H9 (cell line): ENCODE data around the gene ABCA6. TPM values are rescaled to one million over a fixed set of nuclear protein-coding genes. Genes with fewer than 3 reads are reported as not detected.
A peak's percentile ranks its signal among the peaks of the same experiment; 100 is the strongest.

ENCODE experiments used
- DNase-seq: peaks from one replicate; pipeline ENCODE4 v3.0.0-alpha.2; 2017
- H2AFZ ChIP-seq: one replicate; pipeline ENCODE4 v1.6.1; 2013; ENCODE audit warnings: mild to moderate bottlenecking, low read length, control low read depth, moderate library complexity
- H2AK5ac ChIP-seq: 2 replicates; pipeline ENCODE4 v1.6.1; 2013; ENCODE audit warnings: low read length, control low read depth, mixed read lengths; ENCODE audit not compliant: insufficient read length
- H2BK120ac ChIP-seq: one replicate; pipeline ENCODE4 v1.6.1; 2013; ENCODE audit warnings: low read depth, mild to moderate bottlenecking, low read length, control low read depth, inconsistent platforms; ENCODE audit not compliant: poor library complexity, severe bottlenecking
- H2BK12ac ChIP-seq: 2 replicates; pipeline ENCODE4 v1.6.1; 2013; ENCODE audit warnings: low read length, control low read depth, mixed read lengths, low read depth; ENCODE audit not compliant: insufficient read length
- H2BK15ac ChIP-seq: 2 replicates; pipeline ENCODE4 v1.6.1; 2013; ENCODE audit warnings: low read depth, low read length, control low read depth
- H2BK20ac ChIP-seq: one replicate; pipeline ENCODE4 v1.6.1; 2013; ENCODE audit warnings: low read depth, mild to moderate bottlenecking, low read length, control low read depth, inconsistent platforms; ENCODE audit not compliant: poor library complexity, severe bottlenecking
- H2BK5ac ChIP-seq: 2 replicates; pipeline ENCODE4 v1.6.1; 2013; ENCODE audit warnings: low read length, control low read depth, mixed read lengths; ENCODE audit not compliant: insufficient read length
- H3K14ac ChIP-seq: 2 replicates; pipeline ENCODE4 v1.6.1; 2013; ENCODE audit warnings: low read length, control low read depth; ENCODE audit not compliant: insufficient read depth
- H3K18ac ChIP-seq: 2 replicates; pipeline ENCODE4 v1.6.1; 2013; ENCODE audit warnings: low read depth, mild to moderate bottlenecking, mixed read lengths, low read length, control low read depth; ENCODE audit not compliant: insufficient read length
- H3K23ac ChIP-seq: 2 replicates; pipeline ENCODE4 v1.6.1; 2013; ENCODE audit warnings: low read length, control low read depth, mixed read lengths, low read depth; ENCODE audit not compliant: insufficient read length
- H3K23me2 ChIP-seq: 2 replicates; pipeline ENCODE4 v1.6.1; 2013; ENCODE audit warnings: low read depth, mild to moderate bottlenecking, mixed read lengths, low read length, control low read depth; ENCODE audit not compliant: insufficient read length, poor library complexity, severe bottlenecking
- H3K27ac ChIP-seq: 2 replicates; pipeline ENCODE4 v1.5.1; 2013; ENCODE audit warnings: low read length, control low read depth, mixed read lengths, low read depth; ENCODE audit not compliant: insufficient read length
- H3K27me3 ChIP-seq: 2 replicates; pipeline ENCODE4 v1.6.1; 2013; ENCODE audit warnings: low read length, control low read depth, inconsistent platforms; ENCODE audit not compliant: insufficient read depth
- H3K4ac ChIP-seq: 2 replicates; pipeline ENCODE4 v1.6.1; 2013; ENCODE audit warnings: low read depth, mild to moderate bottlenecking, control low read depth, inconsistent platforms, low read length, moderate library complexity
- H3K4me1 ChIP-seq: 2 replicates; pipeline ENCODE4 v1.6.1; 2013; ENCODE audit warnings: low read length, control low read depth, inconsistent platforms; ENCODE audit not compliant: insufficient read depth
- H3K4me2 ChIP-seq: 2 replicates; pipeline ENCODE4 v1.6.1; 2013; ENCODE audit warnings: low read length, control low read depth, mixed read lengths; ENCODE audit not compliant: insufficient read length, insufficient read depth
- H3K56ac ChIP-seq: 2 replicates; pipeline ENCODE4 v1.6.1; 2013; ENCODE audit warnings: low read depth, mild to moderate bottlenecking, mixed read lengths, low read length, control low read depth; ENCODE audit not compliant: insufficient read length
- H3K79me1 ChIP-seq: 2 replicates; pipeline ENCODE4 v1.6.1; 2013; ENCODE audit warnings: low read depth, mild to moderate bottlenecking, moderate library complexity, low read length, control low read depth, inconsistent platforms; ENCODE audit not compliant: insufficient read depth, poor library complexity, severe bottlenecking
- H3K79me2 ChIP-seq: 2 replicates; pipeline ENCODE4 v1.6.1; 2013; ENCODE audit warnings: low read length, control low read depth, inconsistent platforms; ENCODE audit not compliant: insufficient read depth
- H3K9ac ChIP-seq: 2 replicates; pipeline ENCODE4 v1.6.1; 2013; ENCODE audit warnings: low read length, control low read depth, mixed read lengths; ENCODE audit not compliant: insufficient read length; ENCODE audit errors: extremely low read depth
- H3K9me3 ChIP-seq: one replicate; pipeline ENCODE4 v1.6.1; 2013; ENCODE audit warnings: low read depth, low read length, inconsistent platforms; ENCODE audit not compliant: control insufficient read depth
- H3T11ph ChIP-seq: one replicate; pipeline ENCODE4 v1.6.1; 2013; ENCODE audit warnings: mild to moderate bottlenecking, low read length, control low read depth, inconsistent platforms
- H4K20me1 ChIP-seq: one replicate; pipeline ENCODE4 v1.6.1; 2013; ENCODE audit not compliant: control insufficient read depth, insufficient read length, insufficient read depth
- H4K5ac ChIP-seq: 2 replicates; pipeline ENCODE4 v1.6.1; 2013; ENCODE audit warnings: low read depth, mild to moderate bottlenecking, mixed read lengths, low read length, control low read depth; ENCODE audit not compliant: insufficient read length
- H4K8ac ChIP-seq: replicated peaks from 2 replicates; pipeline ENCODE4 v1.6.1; 2013; ENCODE audit warnings: low read length, control low read depth, mixed read lengths, low read depth; ENCODE audit not compliant: insufficient read length
- H4K91ac ChIP-seq: 2 replicates; pipeline ENCODE4 v1.6.1; 2013; ENCODE audit warnings: low read depth, mild to moderate bottlenecking, moderate library complexity, mixed read lengths, low read length, control low read depth; ENCODE audit not compliant: insufficient read length
- H3K27ac Mint-ChIP-seq, 3 experiments: 2 replicates in 2 of 3; 3 replicates in 1 of 3; pipeline ENCODE4 v1.8.0; 2020 to 2021; ENCODE audit warnings: mixed read lengths in 3 of 3, mild to moderate bottlenecking in 1 of 3, moderate library complexity in 1 of 3
- H3K27me3 Mint-ChIP-seq: 2 replicates; pipeline ENCODE4 v1.8.0; 2021; ENCODE audit warnings: low read depth, mild to moderate bottlenecking, moderate library complexity, mixed read lengths
- H3K36me3 Mint-ChIP-seq, 3 experiments: 2 replicates in 2 of 3; 3 replicates in 1 of 3; pipeline ENCODE4 v1.8.0; 2020 to 2021; ENCODE audit warnings: low read depth in 3 of 3, mixed read lengths in 3 of 3; ENCODE audit not compliant: insufficient read depth in 1 of 3
- H3K4me1 Mint-ChIP-seq, 2 experiments: 2 replicates each; pipeline ENCODE4 v1.8.0; 2020; ENCODE audit warnings: mixed read lengths in 2 of 2
- H3K4me3 Mint-ChIP-seq, 2 experiments: 2 replicates in 1 of 2; 3 replicates in 1 of 2; pipeline ENCODE4 v1.8.0; 2020 to 2021; ENCODE audit warnings: mild to moderate bottlenecking in 2 of 2, mixed read lengths in 2 of 2, moderate library complexity in 1 of 2
- H3K9me3 Mint-ChIP-seq, 2 experiments: 2 replicates in 1 of 2; 3 replicates in 1 of 2; pipeline ENCODE4 v1.8.0; 2020; ENCODE audit warnings: mild to moderate bottlenecking in 2 of 2, mixed read lengths in 2 of 2, moderate library complexity in 1 of 2
- WGBS: extraction: QIAGEN DNeasy Blood & Tissue Kit; methylation state at CpG from one replicate; pipeline ENCODE4 v1.1.7; 2013; ENCODE audit warnings: missing lambda C conversion rate, low lambda C conversion rate, mixed read lengths; ENCODE audit not compliant: insufficient read length; ENCODE audit errors: extremely low coverage; 5-methylcytosine and 5-hydroxymethylcytosine counted together
- total RNA-seq: library from RNA; stranded (reverse); gene quantifications from 2 replicates; pipeline ENCODE4 v1.2.1, GENCODE V29; 2021
- TF ChIP-seq, protein P1 (sequence below): fragments of 200-600 bp; sonication (generic); conservative IDR thresholded peaks from 3 replicates; pipeline ENCODE4 v1.8.0; 2021; ENCODE audit warnings: antibody characterized with exemption, mild to moderate bottlenecking

Gene ABCA6
- total RNA-seq, 1 experiment from 2014 or later, result not detected

- Mint-ChIP-seq H3K27me3 (no peaks in the 10 kb centered on the region), H3K4me1 (peaks cover 9% of the 10 kb centered on the region in 2 experiments), H3K36me3 (no peaks in the 10 kb centered on the region), H3K27ac (peak overlapping the region in 2 of 3 experiments; percentile 28 to 41; a peak in 3 of 7 replicates), H3K9me3 (no peaks in the 10 kb centered on the region; a peak in 1 of 5 replicates), H3K4me3 (no peak overlapping the region)
- Histone ChIP-seq H4K91ac (no peak overlapping the region), H3K23ac (no peak overlapping the region), H2BK15ac (no peak overlapping the region), H3K4ac (no peak overlapping the region), H4K20me1 (no peaks in the 10 kb centered on the region), H3K79me1 (no peaks in the 10 kb centered on the region), H3K27ac (no peak overlapping the region), H3T11ph (no peak overlapping the region), H2AK5ac (no peak overlapping the region), H2BK120ac (no peak overlapping the region), H3K56ac (no peak overlapping the region), H3K9me3 (no peaks in the 10 kb centered on the region), H3K9ac (no peak overlapping the region), H3K27me3 (no peaks in the 10 kb centered on the region), H4K5ac (no peak overlapping the region), H2BK20ac (no peak overlapping the region), H2BK5ac (no peak overlapping the region), H4K8ac (no peak overlapping the region), H3K4me2 (no peak overlapping the region), H3K4me1 (no peaks in the 10 kb centered on the region; the same call in 1 of the 2 replicates), H3K18ac (no peak overlapping the region), H2AFZ (no peak overlapping the region), H3K23me2 (no peaks in the 10 kb centered on the region), H2BK12ac (no peak overlapping the region), H3K79me2 (no peaks in the 10 kb centered on the region), H3K14ac (no peak overlapping the region)
- TF ChIP-seq, protein P1, sequence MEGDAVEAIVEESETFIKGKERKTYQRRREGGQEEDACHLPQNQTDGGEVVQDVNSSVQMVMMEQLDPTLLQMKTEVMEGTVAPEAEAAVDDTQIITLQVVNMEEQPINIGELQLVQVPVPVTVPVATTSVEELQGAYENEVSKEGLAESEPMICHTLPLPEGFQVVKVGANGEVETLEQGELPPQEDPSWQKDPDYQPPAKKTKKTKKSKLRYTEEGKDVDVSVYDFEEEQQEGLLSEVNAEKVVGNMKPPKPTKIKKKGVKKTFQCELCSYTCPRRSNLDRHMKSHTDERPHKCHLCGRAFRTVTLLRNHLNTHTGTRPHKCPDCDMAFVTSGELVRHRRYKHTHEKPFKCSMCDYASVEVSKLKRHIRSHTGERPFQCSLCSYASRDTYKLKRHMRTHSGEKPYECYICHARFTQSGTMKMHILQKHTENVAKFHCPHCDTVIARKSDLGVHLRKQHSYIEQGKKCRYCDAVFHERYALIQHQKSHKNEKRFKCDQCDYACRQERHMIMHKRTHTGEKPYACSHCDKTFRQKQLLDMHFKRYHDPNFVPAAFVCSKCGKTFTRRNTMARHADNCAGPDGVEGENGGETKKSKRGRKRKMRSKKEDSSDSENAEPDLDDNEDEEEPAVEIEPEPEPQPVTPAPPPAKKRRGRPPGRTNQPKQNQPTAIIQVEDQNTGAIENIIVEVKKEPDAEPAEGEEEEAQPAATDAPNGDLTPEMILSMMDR, result no peak
- WGBS, result no CpG with 5 or more reads among the region's 5 CpGs
- no peak for DNase-seq
Observed at GRCh38 chr17:69069226-69069750, 72.4 kb downstream of the ABCA6 start.
